ENCODE data around the gene TMEM26. TPM values are rescaled to one million over a fixed set of nuclear protein-coding genes. Genes with fewer than 3 reads are reported as not detected.

Gene TMEM26
- total RNA-seq, 1 experiment from 2014 or later, result 1.6 TPM

GRCh38 chr10:61500460-61500859 is 47.3 kb upstream of the TMEM26 start (continued):
- TF ChIP-seq CDX4 (CRISPR knock-in tag; IDR thresholded peaks at IDR 0.05; ENCODE audit: borderline replicate concordance) (no peak), USF2 (CRISPR knock-in tag; IDR thresholded peaks at IDR 0.05) (no peak), USF1 (CRISPR knock-in tag; IDR thresholded peaks at IDR 0.05) (no peak), PRDM15 (CRISPR knock-in tag; IDR thresholded peaks at IDR 0.05) (no peak), GRHL2 (CRISPR knock-in tag; IDR thresholded peaks at IDR 0.05; ENCODE audit: insufficient replicate concordance, severe bottlenecking) (no peak), SP1 (CRISPR knock-in tag; conservative IDR thresholded peaks at IDR 0.05) (no peak), ZNF121 (CRISPR knock-in tag; IDR thresholded peaks at IDR 0.05) (no peak), ERG (CRISPR knock-in tag; IDR thresholded peaks at IDR 0.05) (no peak), FOXK1 (CRISPR knock-in tag; IDR thresholded peaks at IDR 0.05) (no peak), SMAD4 (CRISPR knock-in tag; IDR thresholded peaks at IDR 0.05) (no peak), E2F5 (CRISPR knock-in tag; IDR thresholded peaks at IDR 0.05) (no peak), KAT7 (CRISPR knock-in tag; IDR thresholded peaks at IDR 0.05; ENCODE audit: borderline replicate concordance) (no peak)

- no peaks in the 10 kb centered on the region for H3K36me3 Mint-ChIP-seq
- no peak overlapping the region for H3K4me3 Mint-ChIP-seq
- ChIA-PET CTCF (interaction anchor here (0.7 kb wide), 1 partner anchor 91 kb away, joined by 3 read pairs; no protein-coding TSS in a partner anchor), POLR2A (no interaction called here)
- no peak for TF ChIP-seq TEAD4 (CRISPR knock-in tag; IDR thresholded peaks at IDR 0.05)
- no peak for TF ChIP-seq GRHL2 (CRISPR knock-in tag; IDR thresholded peaks at IDR 0.05; ENCODE audit: insufficient replicate concordance, severe bottlenecking)
- no peak for TF ChIP-seq FOXP1 (CRISPR knock-in tag; IDR thresholded peaks at IDR 0.05; ENCODE audit: borderline replicate concordance)
- ATAC-seq (no peak), DNase-seq (ENCODE audit: low spot score) (no peak)
- H3K27ac Mint-ChIP-seq, result no peak overlapping the region
- no peaks in the 10 kb centered on the region for H3K27me3 Mint-ChIP-seq (ENCODE audit: low read depth)
- peaks cover 4% of the 10 kb centered on the region for H3K4me1 Mint-ChIP-seq
- H3K9me3 Mint-ChIP-seq, result peaks cover 7% of the 10 kb centered on the region; the same call in 1 of the 2 replicates
These were observed 39.3 kb upstream of the TMEM26 start for GRCh38 chr10:61492364-61492995.

GRCh38 chr10:61487506-61487905 is 34.3 kb upstream of the TMEM26 start:
- peaks cover 44% of the 10 kb centered on the region for H3K4me1 Mint-ChIP-seq
- H3K9me3 Mint-ChIP-seq, result peaks cover 17% of the 10 kb centered on the region
- peaks cover 13% of the 10 kb centered on the region for H3K36me3 Mint-ChIP-seq
- CTCF ChIA-PET, result no interaction called here
- ATAC-seq (no peak), DNase-seq (ENCODE audit: low spot score) (no peak)
- H3K27ac Mint-ChIP-seq, result no peak overlapping the region
- POLR2A ChIA-PET, result interaction anchor here (0.5 kb wide), 1 partner anchor 327 kb away, joined by 4 read pairs; no protein-coding TSS in a partner anchor
- H3K27me3 Mint-ChIP-seq (ENCODE audit: low read depth), result no peaks in the 10 kb centered on the region; the same call in 1 of the 2 replicates
- H3K4me3 Mint-ChIP-seq, result no peak overlapping the region
- TF ChIP-seq ARID4B (CRISPR knock-in tag; IDR thresholded peaks at IDR 0.05; ENCODE audit: borderline replicate concordance) (no peak), JAZF1 (CRISPR knock-in tag; IDR thresholded peaks at IDR 0.05) (no peak), FOXJ3 (CRISPR knock-in tag; IDR thresholded peaks at IDR 0.05; ENCODE audit: borderline replicate concordance) (no peak), NR3C1 (CRISPR knock-in tag; conservative IDR thresholded peaks at IDR 0.05; ENCODE audit: low read depth) (no peak), ELF4 (CRISPR knock-in tag; IDR thresholded peaks at IDR 0.05; ENCODE audit: low read depth) (no peak), ZNF232 (CRISPR knock-in tag; IDR thresholded peaks at IDR 0.05) (no peak), EMX1 (CRISPR knock-in tag; IDR thresholded peaks at IDR 0.05) (no peak)
